A204.1 (cell line): Measurements from ENCODE around the gene FAM177B.

Source experiments
- FAIRE-seq: peaks from 2 replicates; lab custom pipeline; 2012; peaks lifted over from hg19 to GRCh38; lab: Jason Lieb, UNC

FAM177B gene

DNA sequence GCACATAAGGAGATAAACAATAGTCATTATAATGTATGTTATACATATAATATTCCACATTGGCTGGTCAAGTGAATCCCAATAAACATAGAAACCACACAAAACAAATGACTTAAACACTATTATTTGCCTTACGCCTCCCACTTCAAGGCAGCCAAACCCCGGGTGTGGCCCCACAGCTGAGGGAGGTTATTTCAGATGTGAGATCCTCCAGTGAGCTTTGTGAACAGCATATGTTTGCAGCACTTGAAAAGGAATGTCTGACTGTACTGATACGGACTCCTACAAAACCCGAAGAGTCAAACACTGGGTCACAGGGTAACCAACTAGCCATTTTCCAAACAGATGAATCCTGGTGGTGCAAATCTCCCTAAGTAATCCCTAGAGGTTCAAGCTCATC is 50.7 kb downstream of the FAM177B start:
- FAIRE-seq, result no peak

DNA sequence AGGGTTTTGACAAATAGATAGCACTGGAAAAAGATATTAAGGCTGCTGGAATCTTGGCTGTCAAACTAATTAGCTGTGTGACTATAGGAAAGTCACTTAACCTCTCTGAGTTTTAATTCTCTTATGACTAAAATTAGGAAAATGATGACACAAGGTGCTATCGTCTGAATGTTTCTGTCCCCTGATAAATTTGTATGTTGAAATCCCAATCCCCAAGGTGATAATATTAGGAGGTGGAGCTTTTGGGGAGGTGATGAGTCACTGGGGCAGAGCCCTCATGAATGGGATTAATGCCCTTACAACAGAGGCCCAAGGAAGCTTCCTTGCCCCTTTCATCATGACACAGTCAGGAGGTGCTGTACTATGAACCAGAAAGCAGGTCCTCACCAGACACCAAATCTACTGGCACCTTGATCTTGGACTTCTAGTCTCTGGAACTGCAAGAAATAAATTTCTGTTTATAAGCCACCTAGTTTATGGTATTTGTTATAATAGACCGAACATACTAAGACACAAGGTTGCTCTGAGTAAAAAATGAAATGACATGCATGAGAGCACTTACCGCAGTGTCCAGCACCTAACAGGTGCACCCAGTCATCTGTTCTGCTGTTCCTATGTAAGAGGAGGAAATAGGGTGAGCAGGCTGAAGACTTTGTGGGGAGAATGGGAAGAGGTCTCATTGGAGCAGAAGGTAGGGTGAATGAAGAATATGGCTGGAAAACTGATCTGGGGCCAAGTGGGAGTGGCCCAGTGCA is 51.6 kb downstream of the FAM177B start:
- no peak for FAIRE-seq

DNA sequence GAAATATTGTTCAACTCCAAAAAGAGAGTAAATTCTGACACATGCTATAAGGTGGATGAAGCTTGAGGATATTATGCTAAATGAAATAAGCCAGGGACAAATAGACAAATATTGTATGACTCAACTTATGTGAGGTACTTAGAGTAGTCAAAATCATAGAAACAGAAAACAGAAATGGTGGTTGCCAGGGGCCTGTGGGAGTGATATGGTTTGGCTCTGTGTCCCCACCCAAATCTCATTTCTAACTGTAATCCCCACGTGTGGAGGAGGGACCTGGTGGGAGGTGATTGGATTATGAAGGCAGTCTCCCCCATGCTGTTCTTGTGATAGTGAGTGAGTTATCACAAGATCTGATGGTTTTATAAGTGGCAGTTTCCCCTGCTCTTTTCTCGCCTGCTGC is 53.1 kb downstream of the FAM177B start:
- no peak for FAIRE-seq

DNA sequence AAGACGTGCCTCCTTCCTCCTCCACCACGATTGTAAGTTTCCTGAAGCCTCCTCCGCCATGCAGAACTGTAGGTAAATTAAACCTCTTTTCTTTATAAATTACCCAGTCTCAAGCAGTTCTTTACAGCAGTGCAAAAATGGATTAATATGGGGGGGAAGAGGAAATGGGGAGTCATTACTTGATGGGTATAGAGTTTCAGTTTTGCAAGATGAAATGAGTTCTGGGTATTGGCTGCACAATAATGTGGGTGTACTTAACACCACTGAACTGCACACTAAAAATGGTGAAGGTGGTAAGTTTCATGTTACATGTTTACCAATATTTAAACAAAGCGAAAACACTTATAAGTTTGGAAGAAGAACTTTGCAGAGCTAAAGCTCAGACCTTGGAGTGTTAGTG is 53.5 kb downstream of the FAM177B start:
- FAIRE-seq, result no peak

DNA sequence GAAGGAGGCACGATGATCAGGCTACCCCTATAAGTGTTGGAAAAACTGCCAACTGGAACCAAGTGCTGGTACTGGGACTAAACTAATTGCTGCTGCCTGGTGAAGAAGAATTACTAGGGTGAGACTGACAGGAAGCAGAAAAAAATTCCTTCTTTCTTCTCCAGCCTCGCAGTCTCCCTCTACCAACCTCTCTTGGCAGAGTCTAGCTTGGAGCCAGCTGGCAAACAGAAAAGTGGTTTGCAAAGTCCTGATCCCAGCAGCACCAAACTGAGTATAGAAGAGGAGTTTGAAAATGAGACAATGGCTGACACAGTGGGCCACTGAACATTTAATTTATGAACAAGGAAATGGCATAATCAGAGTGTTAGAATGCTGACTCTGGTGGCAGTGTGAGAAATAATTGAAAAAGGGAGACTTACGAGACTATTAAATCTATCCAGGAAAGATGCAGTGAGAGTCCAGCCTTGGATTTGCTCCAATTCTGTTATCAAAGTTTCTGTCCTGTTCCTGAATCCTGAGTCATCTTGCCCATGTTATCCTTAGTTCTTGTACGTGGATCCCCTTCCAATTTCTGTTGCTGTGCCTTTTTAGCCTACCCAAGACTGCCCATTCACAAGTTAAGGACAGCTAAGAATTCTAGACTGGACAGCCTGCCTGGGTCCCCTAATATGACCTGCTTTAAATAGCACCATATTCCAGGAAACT is 54.2 kb downstream of the FAM177B start:
- FAIRE-seq, result no peak

DNA sequence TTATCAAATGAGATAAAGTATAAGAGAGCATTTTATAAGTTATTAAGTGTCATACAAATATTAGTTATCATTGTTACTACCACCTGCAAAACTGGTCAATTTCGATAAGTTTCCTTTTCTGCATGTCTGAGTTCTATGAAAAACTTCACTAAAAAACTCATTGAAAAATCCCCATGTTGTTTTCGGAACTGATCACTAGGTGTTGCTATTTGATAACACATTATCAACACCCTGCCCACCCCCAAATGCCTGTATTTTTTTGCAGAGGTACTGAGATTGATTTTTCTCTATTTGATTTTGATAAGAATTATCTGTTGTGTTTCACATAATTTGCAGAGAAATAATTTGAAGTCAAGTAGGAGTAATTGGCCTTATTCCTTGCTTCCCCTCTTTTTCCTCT is 55.7 kb downstream of the FAM177B start:
- FAIRE-seq, result peak; percentile 88

DNA sequence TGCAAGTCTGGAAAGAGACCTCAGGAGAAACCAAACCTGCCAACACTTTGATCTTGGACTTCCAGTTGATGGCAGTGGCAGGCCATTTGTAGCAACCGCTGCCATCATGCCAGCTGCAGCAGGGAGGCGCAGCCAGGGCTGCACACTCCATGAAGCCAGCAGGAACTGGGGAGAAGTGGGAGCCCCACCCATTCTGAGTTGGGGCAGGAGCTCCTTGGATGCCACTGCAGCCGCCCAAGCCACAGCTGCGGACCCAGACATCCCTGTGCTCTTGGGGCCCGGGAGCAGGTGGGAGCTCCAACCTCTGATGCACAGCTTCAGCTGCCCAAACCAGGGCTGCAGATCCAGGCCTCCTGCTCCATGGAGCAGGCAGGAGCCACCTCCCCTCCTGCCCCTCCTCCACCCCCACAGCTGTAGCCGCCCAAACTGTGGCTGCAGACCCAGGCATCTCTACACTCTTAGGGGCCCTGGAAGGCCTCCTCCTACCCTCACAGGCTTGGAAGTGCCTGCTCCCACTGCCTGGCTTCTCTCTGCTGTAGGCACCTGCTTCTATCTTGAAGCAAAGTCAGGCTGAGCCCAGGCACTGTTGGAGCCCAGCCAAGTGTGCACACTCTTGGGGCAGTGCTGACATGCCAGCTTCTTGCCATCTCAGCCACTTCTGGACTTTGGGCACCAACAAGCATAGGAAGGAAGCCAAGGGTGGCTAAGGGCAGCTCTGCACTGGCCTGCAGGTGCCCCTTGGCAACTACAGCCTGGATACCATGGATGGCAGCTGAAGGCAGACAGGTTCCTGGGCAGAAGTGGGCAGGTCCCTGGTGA is 57.9 kb downstream of the FAM177B start:
- no peak for FAIRE-seq

DNA sequence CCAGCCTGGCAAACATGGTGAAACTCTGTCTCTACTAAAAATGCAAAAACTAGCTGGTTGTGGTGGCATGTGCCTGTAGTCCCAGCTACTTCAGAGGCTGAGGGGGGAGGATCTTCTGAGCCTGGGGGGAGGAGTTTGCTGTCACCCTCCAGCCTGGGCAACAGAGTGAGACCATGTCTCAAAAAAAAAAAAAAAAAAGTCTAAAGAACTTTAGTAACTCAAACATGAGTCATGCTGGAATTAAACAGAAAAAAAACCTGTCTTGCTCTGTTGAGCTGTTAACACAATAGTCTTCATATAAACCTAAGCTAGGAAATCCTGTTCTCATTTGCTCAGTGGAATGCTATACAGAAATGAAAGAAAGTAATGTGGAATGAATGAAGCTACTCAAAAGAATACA is 61.1 kb downstream of the FAM177B start:
- FAIRE-seq, result no peak

DNA sequence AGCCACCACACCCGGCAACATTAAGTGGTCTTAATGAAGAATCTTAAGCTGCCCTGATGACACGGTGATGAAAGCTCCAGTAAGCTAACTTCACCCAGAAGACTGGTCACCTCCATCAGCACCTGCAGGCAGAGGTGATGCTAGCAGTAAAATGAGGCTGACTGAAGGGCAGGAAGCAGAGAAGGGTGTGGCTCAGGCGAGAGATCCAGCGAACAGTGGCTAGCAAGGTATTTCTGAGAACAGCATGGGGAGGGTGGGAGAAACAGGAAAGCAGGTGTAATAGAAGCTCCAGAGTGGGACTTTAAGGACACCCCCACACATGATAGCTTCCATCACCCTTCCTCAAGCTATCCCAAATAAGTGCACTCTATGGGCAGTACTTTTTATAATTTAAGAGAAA is 62.0 kb downstream of the FAM177B start:
- no peak for FAIRE-seq
